HepG2 (cell line): ENCODE measurements around the gene ABCE1. TPM values are rescaled to one million over a fixed set of nuclear protein-coding genes. Genes with fewer than 3 reads are reported as not detected.

ENCODE experiments used
- ASH2L ChIP-seq: fragments of 300-600, 200-600 bp; sonication (generic); IDR thresholded peaks from 2 replicates; pipeline ENCODE4 v1.7.0; 2017; ENCODE audit warnings: low read depth, mild to moderate bottlenecking, moderate library complexity, mixed read lengths, low read length; ENCODE audit not compliant: insufficient read length
- GPBP1L1 ChIP-seq: sonication (generic); formaldehyde crosslinking; IDR thresholded peaks from 2 replicates; pipeline ENCODE4 v1.5.0; 2020; ENCODE audit warnings: mild to moderate bottlenecking, missing genetic modification reagents
- KAT2B ChIP-seq: fragments of 150-350 bp; IDR thresholded peaks from 2 replicates; pipeline ENCODE4 v1.6.1; 2014; ENCODE audit warnings: low read depth, low read length, borderline replicate concordance
- KDM2A ChIP-seq: sonication (generic); formaldehyde crosslinking; IDR thresholded peaks from 2 replicates; pipeline ENCODE4 v1.4.0; 2020; ENCODE audit warnings: low read depth, missing genetic modification reagents, borderline replicate concordance
- KDM5A ChIP-seq: fragments of 200-600 bp; sonication (generic); IDR thresholded peaks from 2 replicates; pipeline ENCODE4 v1.7.0; 2018; ENCODE audit warnings: antibody characterized with exemption, mild to moderate bottlenecking, low read length, borderline replicate concordance
- MED13 ChIP-seq: sonication (generic); formaldehyde crosslinking; IDR thresholded peaks from 2 replicates; pipeline ENCODE4 v1.5.0; 2020; ENCODE audit warnings: missing genetic modification reagents
- NPAS2 ChIP-seq: sonication (generic); formaldehyde crosslinking; IDR thresholded peaks from 2 replicates; pipeline ENCODE4 v1.8.0; 2022; ENCODE audit warnings: mild to moderate bottlenecking, missing genetic modification reagents, borderline replicate concordance
- RFX3 ChIP-seq: IDR thresholded peaks from 2 replicates; pipeline ENCODE4 v1.6.1; 2016; ENCODE audit warnings: missing biosample characterization, missing genetic modification reagents
- SRY ChIP-seq: sonication (generic); formaldehyde crosslinking; IDR thresholded peaks from 2 replicates; pipeline ENCODE4 v1.8.0; 2022; ENCODE audit warnings: mild to moderate bottlenecking, missing genetic modification reagents
- TEAD3 ChIP-seq: optimal IDR thresholded peaks from 2 replicates; pipeline ENCODE3; 2016; ENCODE audit warnings: borderline replicate concordance
- ZBTB43 ChIP-seq: sonication (generic); formaldehyde crosslinking; conservative IDR thresholded peaks from 2 replicates; pipeline ENCODE4 v1.4.0; 2020; ENCODE audit warnings: missing genetic modification reagents
- ZNF121 ChIP-seq: sonication (generic); formaldehyde crosslinking; IDR thresholded peaks from 2 replicates; pipeline ENCODE4 v1.5.0; 2020; ENCODE audit warnings: mild to moderate bottlenecking, missing genetic modification reagents
- ZNF318 ChIP-seq: sonication (generic); formaldehyde crosslinking; IDR thresholded peaks from 2 replicates; pipeline ENCODE4 v1.4.0; 2020; ENCODE audit warnings: mild to moderate bottlenecking, missing genetic modification reagents
- ZNF569 ChIP-seq: sonication (generic); formaldehyde crosslinking; IDR thresholded peaks from 2 replicates; pipeline ENCODE4 v1.5.0; 2020; ENCODE audit warnings: mild to moderate bottlenecking, missing genetic modification reagents, moderate library complexity, borderline replicate concordance
- ZNF720 ChIP-seq: sonication (generic); formaldehyde crosslinking; IDR thresholded peaks from 2 replicates; pipeline ENCODE4 v1.4.0; 2020; ENCODE audit warnings: missing genetic modification reagents
- ZNF737 ChIP-seq: sonication (generic); formaldehyde crosslinking; IDR thresholded peaks from 2 replicates; pipeline ENCODE4 v1.5.0; 2020; ENCODE audit warnings: missing genetic modification reagents, mild to moderate bottlenecking, borderline replicate concordance
- ZSCAN20 ChIP-seq: sonication (generic); formaldehyde crosslinking; IDR thresholded peaks from 2 replicates; pipeline ENCODE4 v1.4.0; 2020; ENCODE audit warnings: missing genetic modification reagents, mild to moderate bottlenecking, borderline replicate concordance
- ZZZ3 ChIP-seq: sonication (generic); formaldehyde crosslinking; IDR thresholded peaks from 2 replicates; pipeline ENCODE4 v1.4.0; 2020; ENCODE audit warnings: missing genetic modification reagents, mild to moderate bottlenecking, borderline replicate concordance
- polyA plus RNA-seq, 8 experiments: library from polyadenylated mRNA; depleted of rRNA in 3 of 8; stranded (reverse) in 7 of 8; unstranded in 1 of 8; fragments of >200 nt; fragmentation: Illumina TruSeq in 4 of 8; extraction: Trizol in 4 of 8; gene quantifications; 2 replicates each; pipeline versions ENCODE4 v1.2.1 to v1.2.3, GENCODE V29; 2011 to 2016; ENCODE audit warnings: low read depth in 4 of 8, missing spikeins in 1 of 8, mixed read lengths in 1 of 8; ENCODE audit not compliant: insufficient read depth in 1 of 8
- total RNA-seq, 5 experiments: library from RNA; depleted of rRNA; stranded (reverse); fragments of >200 nt; fragmentation: Illumina TruSeq; extraction: Trizol; gene quantifications; 2 replicates each; pipeline ENCODE4 v1.2.3, GENCODE V29; 2016; ENCODE audit warnings: low read depth in 1 of 5

The ABCE1 gene
- total and polyA plus RNA-seq, 2 of the 13 experiments (the other 11 are each of a cell fraction or from before 2014, with no cell fraction given) = 50.8 to 139 TPM

GRCh38 chr4:145097821-145098674 lies at the start of gene ABCE1, which contains the start of gene ANAPC10 (continued):
- TF ChIP-seq GPBP1L1 = no peak
- no peak; the same call in 1 of the 2 replicates for TF ChIP-seq ZNF737 (CRISPR knock-in tag)
- no peak for TF ChIP-seq ZSCAN20 (CRISPR knock-in tag)
- no peak for TF ChIP-seq NPAS2 (CRISPR knock-in tag)
- TF ChIP-seq ZNF569 = no peak
- peak; percentile 58; the same call in 1 of the 2 replicates for TF ChIP-seq ZBTB43 (CRISPR knock-in tag)
- peak; percentile 96 for TF ChIP-seq KDM5A
- no peak for TF ChIP-seq ZNF318 (CRISPR knock-in tag)
- peak; percentile 93; the same call in 1 of the 2 replicates for TF ChIP-seq ZZZ3 (CRISPR knock-in tag)
- peak; percentile 93 for TF ChIP-seq KDM2A
- TF ChIP-seq ZNF121 (CRISPR knock-in tag) = no peak
- TF ChIP-seq ZNF720 = 0 out of 2 replicates have a peak, but pooled peaks have one; percentile 72
- peak; percentile 19 for TF ChIP-seq TEAD3 (CRISPR knock-in tag)
- peak; percentile 99 for TF ChIP-seq ASH2L
- no peak for TF ChIP-seq KAT2B
- no peak; the same call in 1 of the 2 replicates for TF ChIP-seq MED13 (CRISPR knock-in tag)
- peak; percentile 95 for TF ChIP-seq SRY (CRISPR knock-in tag)
- TF ChIP-seq RFX3 (CRISPR knock-in tag) = no peak
